H1 (cell line): ENCODE results near the gene RMDN2. TPM values are rescaled to one million over a fixed set of nuclear protein-coding genes. Genes with fewer than 3 reads are reported as not detected.
"Not testable (repeated sequence)": the region's sequence is repeated elsewhere in the genome, so short reads cannot be mapped to it uniquely, and the experiment has no call there.

Experiments
- CTCF ChIA-PET: fragments of 300-600 bp; sonication (Branson Sonifier 250); formaldehyde crosslinking; loops from one replicate; lab custom pipeline; 2021; ENCODE audit not compliant: partially characterized antibody; lab: Charles Lee
- POLR2A ChIA-PET: fragments of 300-600 bp; sonication (Branson Sonifier 250); formaldehyde crosslinking; loops from one replicate; lab custom pipeline; 2021; ENCODE audit warnings: inconsistent platforms; ENCODE audit not compliant: partially characterized antibody; lab: Charles Lee
- DNase-seq, 2 experiments: peaks; one replicate each; pipeline versions ENCODE4 v3.0.0 to v3.0.0-alpha.2; 2010 to 2022; ENCODE audit warnings: low spot score in 2 of 2, low read depth in 1 of 2, mixed read lengths in 1 of 2
- FAIRE-seq: peaks from 2 replicates; lab custom pipeline; 2011; peaks lifted over from hg19 to GRCh38; lab: Jason Lieb, UNC
- H2AFZ ChIP-seq: 2 replicates; pipeline ENCODE4 v1.8.1; 2012; ENCODE audit warnings: low read length, inconsistent platforms
- H2AK5ac ChIP-seq: 2 replicates; pipeline ENCODE4 v1.6.1; 2013; ENCODE audit warnings: low read depth, low read length
- H2BK120ac ChIP-seq: replicated peaks from 2 replicates; pipeline ENCODE3; 2013; ENCODE audit warnings: low read depth, low read length, inconsistent platforms
- H2BK12ac ChIP-seq: 2 replicates; pipeline ENCODE4 v1.6.1; 2013; ENCODE audit warnings: low read depth, low read length
- H2BK15ac ChIP-seq: 2 replicates; pipeline ENCODE4 v1.6.1; 2013; ENCODE audit warnings: low read length
- H2BK20ac ChIP-seq: 2 replicates; pipeline ENCODE4 v1.6.1; 2013; ENCODE audit warnings: low read length
- H2BK5ac ChIP-seq: 2 replicates; pipeline ENCODE4 v1.6.1; 2013; ENCODE audit warnings: low read depth, low read length
- H3K14ac ChIP-seq: 2 replicates; pipeline ENCODE4 v1.6.1; 2013; ENCODE audit warnings: inconsistent platforms; ENCODE audit not compliant: insufficient read length
- H3K18ac ChIP-seq: 2 replicates; pipeline ENCODE4 v1.6.1; 2013; ENCODE audit warnings: low read length; ENCODE audit errors: extremely low read depth
- H3K23ac ChIP-seq: 2 replicates; pipeline ENCODE4 v1.6.1; 2013; ENCODE audit warnings: inconsistent platforms; ENCODE audit not compliant: insufficient read length
- H3K23me2 ChIP-seq: 2 replicates; pipeline ENCODE4 v1.6.1; 2013; ENCODE audit warnings: low read depth, low read length
- H3K27ac ChIP-seq: 2 replicates; pipeline ENCODE4 v1.6.1; 2011; ENCODE audit warnings: low read depth, low read length, inconsistent platforms
- H3K27me3 ChIP-seq, 4 experiments: replicated peaks in 1 of 4; 1 replicate in 1 of 4; 2 replicates in 3 of 4; pipeline versions ENCODE4 v1.6.1 to v1.8.1; 2011 to 2013; ENCODE audit warnings: low read length in 3 of 4, mild to moderate bottlenecking in 3 of 4, inconsistent platforms in 2 of 4, mixed read lengths in 2 of 4, moderate library complexity in 1 of 4; ENCODE audit not compliant: control insufficient read depth in 3 of 4, insufficient read depth in 3 of 4; ENCODE audit errors: extremely low read depth in 1 of 4
- H3K36me3 ChIP-seq, 4 experiments: 2 replicates each; pipeline versions ENCODE4 v1.6.1 to v1.8.1; 2011 to 2013; ENCODE audit warnings: mild to moderate bottlenecking in 4 of 4, low read length in 3 of 4, moderate library complexity in 2 of 4, control low read depth in 1 of 4, inconsistent platforms in 1 of 4; ENCODE audit not compliant: insufficient read depth in 4 of 4, control insufficient read depth in 2 of 4
- H3K4ac ChIP-seq: replicated peaks from 2 replicates; pipeline ENCODE3; 2013; ENCODE audit warnings: low read length, low read depth, mixed read lengths, inconsistent platforms; ENCODE audit not compliant: insufficient read length
- H3K4me1 ChIP-seq, 4 experiments: replicated peaks in 1 of 4; 1 replicate in 1 of 4; 2 replicates in 3 of 4; pipeline versions ENCODE4 v1.6.1 to v1.8.1; 2011 to 2013; ENCODE audit warnings: low read length in 3 of 4, inconsistent platforms in 2 of 4, mixed read lengths in 1 of 4; ENCODE audit not compliant: insufficient read depth in 4 of 4, control insufficient read depth in 3 of 4
- H3K4me2 ChIP-seq, 2 experiments: 2 replicates each; pipeline versions ENCODE4 v1.6.1 to v1.8.1; 2011 to 2013; ENCODE audit warnings: low read depth in 2 of 2, low read length in 2 of 2, control low read depth in 1 of 2, inconsistent platforms in 1 of 2, mild to moderate bottlenecking in 1 of 2; ENCODE audit not compliant: insufficient read depth in 1 of 2
- H3K4me3 ChIP-seq, 4 experiments: fragments of 200-600, 300-600 bp in 1 of 4; sonication (generic), shearing (Covaris generic), sonication (Bioruptor Twin) in 1 of 4; 2 replicates each; pipeline versions ENCODE4 v1.5.1 to v1.8.1; 2011 to 2016; ENCODE audit warnings: low read length in 4 of 4, low read depth in 3 of 4, control low read depth in 2 of 4, inconsistent platforms in 2 of 4, mild to moderate bottlenecking in 2 of 4, mixed read lengths in 1 of 4, moderate library complexity in 1 of 4; ENCODE audit not compliant: insufficient read depth in 2 of 4; ENCODE audit errors: extremely low read depth in 1 of 4
- H3K56ac ChIP-seq: replicated peaks from 2 replicates; pipeline ENCODE3; 2013; ENCODE audit warnings: low read depth, mild to moderate bottlenecking, mixed read lengths, low read length, inconsistent platforms; ENCODE audit not compliant: insufficient read length
- H3K79me1 ChIP-seq: 2 replicates; pipeline ENCODE4 v1.6.1; 2013; ENCODE audit warnings: low read depth, low read length, control low read depth
- H3K79me2 ChIP-seq, 2 experiments: 2 replicates each; pipeline versions ENCODE4 v1.6.1 to v1.8.1; 2012 to 2013; ENCODE audit warnings: low read length in 2 of 2, mild to moderate bottlenecking in 2 of 2, inconsistent platforms in 1 of 2; ENCODE audit not compliant: insufficient read depth in 2 of 2, control insufficient read depth in 1 of 2
- H3K9ac ChIP-seq, 4 experiments: replicated peaks in 1 of 4; 1 replicate in 1 of 4; 2 replicates in 3 of 4; pipeline versions ENCODE4 v1.6.1 to v1.8.1; 2011 to 2013; ENCODE audit warnings: low read depth in 3 of 4, low read length in 3 of 4, control low read depth in 2 of 4, mild to moderate bottlenecking in 2 of 4, moderate library complexity in 2 of 4, inconsistent platforms in 1 of 4; ENCODE audit errors: extremely low read depth in 1 of 4
- H3K9me3 ChIP-seq, 2 experiments: 2 replicates each; pipeline versions ENCODE4 v1.6.1 to v1.8.1; 2012 to 2013; ENCODE audit warnings: mild to moderate bottlenecking in 2 of 2, moderate library complexity in 2 of 2, control low read depth in 1 of 2, inconsistent platforms in 1 of 2, low read depth in 1 of 2, low read length in 1 of 2, mixed read lengths in 1 of 2; ENCODE audit not compliant: insufficient read depth in 2 of 2
- H4K20me1 ChIP-seq, 2 experiments: replicated peaks in 1 of 2; 2 replicates each; pipeline versions ENCODE3 to v1.8.1; 2011 to 2013; ENCODE audit warnings: inconsistent platforms in 2 of 2, low read length in 2 of 2, mild to moderate bottlenecking in 1 of 2; ENCODE audit not compliant: insufficient read depth in 2 of 2, control insufficient read depth in 1 of 2
- H4K5ac ChIP-seq: 2 replicates; pipeline ENCODE4 v1.6.1; 2013; ENCODE audit warnings: low read length, low read depth, mixed read lengths, inconsistent platforms; ENCODE audit not compliant: insufficient read length
- H4K8ac ChIP-seq: 2 replicates; pipeline ENCODE4 v1.8.0; 2013; ENCODE audit warnings: mild to moderate bottlenecking, moderate library complexity, low read length, inconsistent platforms; ENCODE audit not compliant: insufficient read depth; ENCODE audit errors: extremely low read depth
- H4K91ac ChIP-seq: replicated peaks from 2 replicates; pipeline ENCODE3; 2013; ENCODE audit warnings: low read length, mixed read lengths, inconsistent platforms; ENCODE audit not compliant: insufficient read length
- WGBS, 2 experiments: shearing (Covaris generic) in 1 of 2; methylation state at CpG; one replicate each; pipeline versions ENCODE4 v1.1.6 to v1.1.7; 2013 to 2015; ENCODE audit warnings: low lambda C conversion rate in 2 of 2, mixed read lengths in 2 of 2, inconsistent platforms in 1 of 2, low coverage in 1 of 2, missing lambda C conversion rate in 1 of 2; ENCODE audit not compliant: insufficient replicate concordance in 2 of 2, insufficient coverage in 1 of 2, insufficient read length in 1 of 2; ENCODE audit errors: extremely low coverage in 1 of 2, missing lambda C conversion rate in 1 of 2; 5-methylcytosine and 5-hydroxymethylcytosine counted together
- polyA plus RNA-seq, 7 experiments: library from polyadenylated mRNA; depleted of rRNA in 3 of 7; stranded (reverse) in 5 of 7; unstranded in 2 of 7; fragments of >200 nt in 5 of 7; fragments of 200-250 nt in 2 of 7; gene quantifications; 1 replicate in 5 of 7; 2 replicates in 1 of 7; 4 replicates in 1 of 7; pipeline versions ENCODE4 v1.2.1 to v1.2.3, GENCODE V29; 2011 to 2013; ENCODE audit warnings: missing spikeins in 2 of 7, mixed read lengths in 2 of 7
- total RNA-seq: library from RNA; stranded (reverse); fragmentation: NEBNext Ultra II Directional; extraction: Animal tissue kit (Norgen Biotek cat#: 25700); gene quantifications from 2 replicates; pipeline ENCODE4 v1.2.1, GENCODE V29; 2021

The RMDN2 gene
- total and polyA plus RNA-seq, 2 of the 8 experiments (the other 6 are each of a cell fraction or from before 2014, with no cell fraction given), result 0.53 to 3.0 TPM

DNA sequence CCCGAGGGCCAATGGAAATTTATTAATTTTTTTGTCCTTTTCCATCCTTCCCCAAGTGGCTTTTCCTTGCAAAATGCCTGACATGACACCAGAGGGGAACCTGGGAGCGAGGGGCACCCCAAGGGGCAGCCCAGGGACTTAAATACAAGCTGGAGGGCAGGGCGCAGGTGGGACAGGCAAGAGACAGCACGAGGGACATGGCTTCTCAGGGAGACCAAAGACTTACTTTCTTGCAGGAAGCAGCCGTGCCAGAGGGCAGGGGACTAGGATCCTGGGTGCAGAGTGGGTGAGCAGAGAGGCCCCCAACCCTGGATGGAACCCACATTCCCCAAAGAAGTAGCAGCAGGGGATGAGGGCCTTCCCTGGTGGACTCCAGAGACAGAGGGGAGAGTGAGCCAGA is 5.3 kb downstream of the RMDN2 start:
- H2AFZ ChIP-seq, H3K36me3 ChIP-seq, H2BK5ac ChIP-seq, H2BK120ac ChIP-seq, H3K79me1 ChIP-seq, H4K5ac ChIP-seq, H2BK12ac ChIP-seq, H2BK15ac ChIP-seq, H4K91ac ChIP-seq, H3K4me2 ChIP-seq, H3K23me2 ChIP-seq, CTCF ChIA-PET, H3K14ac ChIP-seq, H3K4ac ChIP-seq, H3K27ac ChIP-seq, DNase-seq, H2AK5ac ChIP-seq, H3K4me3 ChIP-seq, POLR2A ChIA-PET, H2BK20ac ChIP-seq, H3K9me3 ChIP-seq, H3K23ac ChIP-seq, H4K8ac ChIP-seq, H3K4me1 ChIP-seq, H4K20me1 ChIP-seq, H3K27me3 ChIP-seq, FAIRE-seq, H3K79me2 ChIP-seq, H3K18ac ChIP-seq, H3K56ac ChIP-seq, H3K9ac ChIP-seq: not testable (repeated sequence)
- 87% methylated on average over 5 of the region's 5 CpGs; no CpG with 5 or more reads in 1 of the 2 experiments for WGBS, 2 experiments

DNA sequence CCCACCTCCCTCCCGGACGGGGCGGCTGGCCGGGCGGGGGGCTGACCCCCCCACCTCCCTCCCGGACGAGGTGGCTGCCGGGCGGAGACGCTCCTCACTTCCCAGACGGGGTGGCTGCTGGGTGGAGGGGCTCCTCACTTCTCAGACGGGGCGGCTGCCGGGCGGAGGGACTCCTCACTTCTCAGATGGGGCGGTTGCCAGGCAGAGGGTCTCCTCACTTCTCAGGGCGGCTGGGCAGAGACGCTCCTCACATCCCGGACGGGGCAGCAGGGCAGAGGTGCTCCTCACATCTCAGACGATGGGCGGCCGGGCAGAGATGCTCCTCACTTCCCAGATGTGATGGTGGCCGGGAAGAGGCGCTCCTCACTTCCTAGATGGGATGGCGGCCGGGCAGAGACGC is 7.8 kb downstream of the RMDN2 start:
- H2BK120ac ChIP-seq, CTCF ChIA-PET, H3K27me3 ChIP-seq, POLR2A ChIA-PET, H4K20me1 ChIP-seq, DNase-seq, H2BK12ac ChIP-seq, H3K14ac ChIP-seq, H3K9me3 ChIP-seq, FAIRE-seq, H3K4me3 ChIP-seq, H2BK20ac ChIP-seq, H3K4me2 ChIP-seq, H4K8ac ChIP-seq, H2BK15ac ChIP-seq, H3K4me1 ChIP-seq, H3K79me2 ChIP-seq, H2BK5ac ChIP-seq, H3K18ac ChIP-seq, H3K23ac ChIP-seq, H4K5ac ChIP-seq, H3K23me2 ChIP-seq, H3K56ac ChIP-seq, H3K4ac ChIP-seq, H2AK5ac ChIP-seq, H3K27ac ChIP-seq, H2AFZ ChIP-seq, H3K9ac ChIP-seq, H3K79me1 ChIP-seq, H3K36me3 ChIP-seq, H4K91ac ChIP-seq: not testable (repeated sequence)
- 88% methylated on average over 8 of the region's 28 CpGs; no CpG with 5 or more reads in 1 of the 2 experiments for WGBS, 2 experiments
